GM19468 (cell line): ENCODE results near the gene FAM193B.
"Not testable (repeated sequence)": the region's sequence is repeated elsewhere in the genome, so short reads cannot be mapped to it uniquely, and the experiment has no call there.

Experiments
- ATAC-seq: cut with Tn5 transposase; IDR thresholded peaks from one replicate; pipeline ENCODE4 v1.9.1; 2021; ENCODE audit warnings: mild to moderate bottlenecking, moderate library complexity, moderate number of reproducible peaks; ENCODE audit not compliant: unreplicated experiment; ENCODE audit errors: extremely low read depth

FAM193B gene

DNA sequence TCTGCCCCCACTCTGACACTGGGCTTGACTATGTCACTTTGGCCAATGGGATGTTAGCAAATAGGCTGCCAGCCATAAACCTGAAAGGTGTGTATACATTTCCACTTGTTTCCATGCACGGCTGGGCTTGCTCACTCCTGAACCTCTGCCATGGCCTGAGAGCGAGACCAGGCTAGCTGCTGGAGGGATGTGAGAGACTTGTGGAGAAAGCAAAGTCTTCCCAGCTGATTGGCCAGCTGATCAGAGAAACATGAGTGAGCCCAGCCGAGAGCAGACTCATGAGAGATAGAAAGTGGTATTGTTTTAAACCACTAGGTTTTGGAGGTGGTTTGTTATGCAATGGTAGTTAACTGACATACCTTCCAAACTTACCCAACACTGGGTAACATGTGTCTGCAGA lies 13.9 kb downstream of the FAM193B start:
- no peak for ATAC-seq

GRCh38 chr5:177539411-177539810 lies 15.0 kb downstream of the FAM193B start:
- ATAC-seq, result no peak

DNA sequence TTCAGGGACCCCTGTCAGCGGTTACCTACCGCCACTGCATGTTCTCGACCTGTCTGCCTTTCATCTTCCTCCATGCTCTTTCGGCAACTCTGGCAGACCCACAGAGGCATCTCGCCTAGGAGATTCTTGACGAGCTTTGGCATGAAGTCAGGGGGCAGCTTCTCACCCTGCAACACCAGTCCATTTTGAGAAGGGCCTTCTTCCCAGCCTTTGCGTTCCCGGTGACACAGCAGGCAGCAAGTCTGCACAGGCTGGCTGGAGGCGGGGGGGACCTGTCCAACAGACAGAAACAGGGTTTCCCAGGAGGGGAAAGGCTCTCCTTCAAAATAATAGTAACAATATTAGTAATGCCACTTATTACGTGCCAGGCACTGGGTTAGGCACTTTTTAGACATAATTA lies 15.5 kb downstream of the FAM193B start:
- ATAC-seq, result no peak

DNA sequence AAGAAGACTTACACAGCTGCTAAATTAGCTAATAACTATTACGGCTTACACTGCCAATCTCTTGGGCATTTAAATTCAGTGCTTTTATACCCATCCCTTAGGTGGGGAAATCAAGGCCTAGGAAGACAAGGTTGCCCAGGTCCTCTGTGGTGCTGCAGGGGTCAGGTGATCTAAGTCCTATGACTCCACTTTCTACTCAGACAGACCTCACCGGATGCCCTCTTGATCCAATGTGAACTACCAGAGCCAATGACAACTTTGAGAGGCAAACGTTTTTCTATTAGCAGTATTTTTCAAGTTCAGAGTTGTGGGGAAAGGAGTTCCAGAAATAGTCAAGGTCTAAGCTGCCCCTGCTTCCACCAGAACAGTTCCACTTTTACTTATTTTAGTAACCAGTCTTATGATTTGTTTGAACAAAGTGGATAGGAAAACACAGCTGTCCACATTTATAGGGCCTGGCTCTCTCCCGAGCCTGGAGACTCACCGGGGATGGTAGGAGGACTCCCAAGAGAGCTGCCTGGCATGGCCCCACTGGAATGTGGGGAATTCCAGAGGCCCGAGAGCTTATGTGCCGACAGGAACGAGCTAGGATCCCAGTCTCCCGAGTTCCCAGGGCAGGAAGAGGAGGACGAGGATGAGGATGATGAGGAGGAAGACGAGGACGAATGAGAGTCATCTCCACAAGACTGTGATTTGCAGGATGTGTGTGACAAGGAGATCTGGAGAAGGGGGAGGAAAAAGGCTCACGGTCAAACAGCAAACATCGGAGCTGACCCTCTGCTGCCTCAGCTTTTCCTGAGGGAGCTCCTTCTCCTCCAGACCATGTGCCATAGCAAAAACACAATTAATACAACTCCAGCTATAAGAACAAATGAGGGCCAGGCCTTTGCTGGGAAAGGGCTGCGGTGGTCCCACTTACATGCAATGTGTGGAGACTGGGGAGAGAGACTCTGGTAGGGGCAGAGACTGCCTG lies 16.7 kb downstream of the FAM193B start:
- no peak for ATAC-seq

GRCh38 chr5:177536386-177536785 lies 18.0 kb downstream of the FAM193B start:
- ATAC-seq, result no peak

DNA sequence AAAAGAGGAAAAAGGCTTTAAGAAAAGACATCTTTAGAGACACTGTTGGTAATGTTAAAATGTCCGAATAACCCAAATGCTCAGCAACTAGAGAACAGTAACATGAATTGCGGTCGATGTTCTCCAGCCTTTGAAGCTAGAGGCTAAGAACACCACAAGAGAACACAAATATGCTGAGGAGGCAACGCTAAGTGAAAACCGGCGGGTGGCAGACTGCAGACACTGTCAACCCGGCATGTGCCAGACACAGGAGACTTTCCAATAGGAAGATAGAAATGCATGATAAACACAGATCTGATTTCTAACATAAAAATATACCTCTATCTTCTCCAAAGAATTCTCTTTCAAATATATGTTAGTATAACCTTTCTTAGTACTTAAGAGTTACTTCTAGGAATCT lies 19.2 kb downstream of the FAM193B start:
- no peak for ATAC-seq

DNA sequence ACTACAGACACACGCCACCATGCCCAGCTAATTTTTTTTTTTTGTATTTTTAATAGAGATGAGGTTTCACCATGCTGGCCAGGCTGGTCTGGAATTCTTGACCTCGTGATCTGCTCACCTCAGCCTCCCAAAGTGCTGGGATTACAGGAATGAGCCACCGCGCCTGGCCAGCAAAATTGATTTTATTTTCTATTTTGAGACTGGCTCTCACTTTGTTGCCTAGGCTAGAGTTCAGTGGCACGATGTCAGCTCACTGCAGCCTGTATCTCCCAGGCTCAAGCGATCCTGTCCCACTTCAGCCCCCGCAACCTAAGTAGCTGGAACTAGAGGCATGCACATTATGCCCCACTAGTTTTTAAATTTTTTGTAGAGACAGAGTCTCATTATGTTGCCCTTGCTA lies 19.9 kb downstream of the FAM193B start:
- ATAC-seq, result not testable (repeated sequence)

GRCh38 chr5:177531209-177531940 lies 23.0 kb downstream of the FAM193B start:
- no peak for ATAC-seq

DNA sequence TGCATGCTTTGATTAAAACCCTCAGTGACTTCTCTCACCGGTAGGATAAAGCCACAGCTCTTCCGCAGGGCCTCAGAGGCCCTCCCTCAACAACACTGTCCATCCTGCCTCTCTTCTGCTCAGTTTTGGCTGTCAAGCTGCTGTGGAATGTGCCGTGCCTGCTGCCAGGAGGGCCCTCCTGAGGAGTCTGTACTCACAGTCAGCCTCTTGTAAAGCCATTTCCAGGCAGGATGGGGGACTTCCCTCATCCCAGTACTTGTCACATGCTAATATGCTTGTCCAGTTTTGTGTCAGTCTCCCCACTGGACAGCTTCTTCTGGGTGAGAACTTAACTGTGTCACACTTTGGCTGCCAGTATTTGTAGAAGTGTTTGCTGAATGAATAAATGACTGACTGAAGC lies 23.7 kb downstream of the FAM193B start:
- ATAC-seq, result no peak

- ATAC-seq, result no peak
Observed at GRCh38 chr5:177529247-177530203, 24.8 kb downstream of the FAM193B start.

GRCh38 chr5:177528631-177529030 lies 25.7 kb downstream of the FAM193B start:
- ATAC-seq, result no peak

- no peak for ATAC-seq
Observed at GRCh38 chr5:177527595-177527994, 26.8 kb downstream of the FAM193B start.

- ATAC-seq, result no peak
Observed at GRCh38 chr5:177526791-177527190, 27.6 kb downstream of the FAM193B start.

DNA sequence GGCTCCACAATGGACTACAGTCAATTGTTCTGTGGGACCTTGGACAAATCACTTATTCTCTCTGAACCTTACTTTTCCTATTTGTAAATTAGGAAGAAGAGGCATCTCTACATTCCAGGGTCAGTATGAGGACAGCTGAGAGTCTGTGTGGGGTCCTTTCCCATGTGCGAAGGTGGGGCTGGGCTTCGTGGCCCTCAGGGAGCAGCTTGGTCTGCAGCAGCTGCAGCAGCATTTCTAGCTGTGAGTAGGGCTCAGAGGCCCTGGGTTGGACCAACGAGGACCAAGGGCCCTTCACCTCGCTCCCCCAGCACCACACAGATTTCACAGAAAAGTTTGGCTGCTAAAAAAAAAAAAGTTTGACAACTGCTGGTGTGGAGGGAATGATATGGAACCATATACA lies 28.2 kb downstream of the FAM193B start:
- no peak for ATAC-seq

- ATAC-seq, result no peak
Observed at GRCh38 chr5:177524941-177525655, 29.3 kb downstream of the FAM193B start.

GRCh38 chr5:177524539-177524900 lies 29.8 kb downstream of the FAM193B start:
- ATAC-seq, result no peak

GRCh38 chr5:177523711-177524538 lies 30.4 kb downstream of the FAM193B start:
- ATAC-seq, result no peak

DNA sequence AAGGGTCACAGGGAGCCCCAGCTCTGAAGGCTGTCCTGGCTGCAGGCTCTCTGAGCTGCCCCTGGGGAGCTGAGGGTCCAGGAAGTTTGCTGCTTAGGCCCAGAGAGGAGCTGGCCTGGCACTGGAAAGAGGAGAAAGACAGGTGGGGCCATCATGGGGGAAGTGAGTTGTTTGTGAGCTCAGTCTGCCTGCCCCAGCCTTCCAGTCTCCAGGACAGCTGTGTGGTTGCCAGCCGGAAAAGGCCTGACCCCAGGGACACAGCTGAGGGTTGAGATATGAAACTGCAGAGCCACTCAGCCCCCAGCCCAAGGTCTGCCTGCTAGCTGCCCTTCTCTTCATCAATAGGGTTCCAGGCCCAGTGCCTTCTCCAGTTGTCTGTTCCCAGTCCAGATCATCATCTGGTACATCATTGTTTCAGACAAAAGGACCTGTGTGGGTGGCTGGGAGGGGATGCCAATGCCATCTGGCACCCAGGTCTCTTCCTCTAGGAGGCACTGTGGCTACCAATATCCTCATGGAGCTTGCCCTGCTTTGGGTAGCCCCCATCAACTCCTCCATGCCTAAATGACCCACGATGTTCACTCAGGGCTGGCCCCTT lies 33.3 kb downstream of the FAM193B start:
- no peak for ATAC-seq
